ENCODE results near the gene BMPR2. TPM values are rescaled to one million over a fixed set of nuclear protein-coding genes. Genes with fewer than 3 reads are reported as not detected.
A peak's percentile ranks its signal among the peaks of the same experiment; 100 is the strongest.
"Not testable (repeated sequence)": the region's sequence is repeated elsewhere in the genome, so short reads cannot be mapped to it uniquely, and the experiment has no call there.

BMPR2 gene
- total and polyA plus RNA-seq, 2 experiments from 2014 or later: 12.5 to 42.2 TPM

DNA sequence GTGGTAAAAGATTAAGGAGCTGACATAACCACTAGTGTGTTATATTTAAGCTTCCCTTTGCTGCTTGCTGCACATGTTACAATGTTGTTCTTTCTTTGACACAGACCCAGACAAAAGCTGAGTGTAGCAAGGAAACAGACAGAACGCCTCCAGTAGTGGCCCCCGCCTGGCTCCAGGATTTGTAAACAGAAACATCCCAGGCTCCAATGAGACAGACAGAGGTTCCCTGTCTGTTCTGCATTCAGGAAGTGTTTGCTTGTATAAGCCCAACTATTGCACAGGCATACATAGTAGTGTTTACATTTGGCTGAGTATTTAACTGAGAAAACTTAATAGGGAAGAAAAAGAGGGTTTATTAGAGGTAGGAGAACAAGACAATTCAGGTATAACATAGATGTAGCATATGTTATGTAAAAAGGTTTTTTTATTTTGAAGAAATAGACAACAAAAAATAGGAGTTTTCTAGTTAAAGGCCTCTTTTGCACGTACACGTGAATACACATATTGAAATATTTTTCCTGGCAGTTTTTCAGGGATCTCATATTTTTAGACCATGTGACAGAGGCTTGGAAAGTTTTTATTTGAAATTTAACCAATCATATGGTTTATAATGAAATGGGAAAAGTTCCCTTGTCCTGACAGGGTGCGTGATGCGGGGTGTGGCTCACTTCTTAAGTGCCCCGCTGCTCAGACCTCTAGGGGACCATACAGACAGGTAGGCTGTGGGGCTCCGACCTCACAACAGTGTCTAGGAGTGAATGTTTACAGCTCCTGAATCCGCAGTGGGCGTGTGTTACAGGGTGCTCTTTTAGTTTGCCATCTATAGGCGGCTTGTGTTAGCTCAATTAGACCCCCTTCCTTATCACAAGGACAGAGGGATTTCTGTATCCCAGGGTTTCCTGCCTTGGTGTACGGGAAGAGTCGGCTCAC, 118.4 kb downstream of the BMPR2 start:
- TF ChIP-seq EZH2phosphoT487 (IDR thresholded peaks at IDR 0.05; ENCODE audit: low read depth, severe bottlenecking, unreplicated experiment) (no peak), EZH2 (IDR thresholded peaks at IDR 0.05; ENCODE audit: borderline replicate concordance) (no peak)
- TF ChIP-seq, protein P1, sequence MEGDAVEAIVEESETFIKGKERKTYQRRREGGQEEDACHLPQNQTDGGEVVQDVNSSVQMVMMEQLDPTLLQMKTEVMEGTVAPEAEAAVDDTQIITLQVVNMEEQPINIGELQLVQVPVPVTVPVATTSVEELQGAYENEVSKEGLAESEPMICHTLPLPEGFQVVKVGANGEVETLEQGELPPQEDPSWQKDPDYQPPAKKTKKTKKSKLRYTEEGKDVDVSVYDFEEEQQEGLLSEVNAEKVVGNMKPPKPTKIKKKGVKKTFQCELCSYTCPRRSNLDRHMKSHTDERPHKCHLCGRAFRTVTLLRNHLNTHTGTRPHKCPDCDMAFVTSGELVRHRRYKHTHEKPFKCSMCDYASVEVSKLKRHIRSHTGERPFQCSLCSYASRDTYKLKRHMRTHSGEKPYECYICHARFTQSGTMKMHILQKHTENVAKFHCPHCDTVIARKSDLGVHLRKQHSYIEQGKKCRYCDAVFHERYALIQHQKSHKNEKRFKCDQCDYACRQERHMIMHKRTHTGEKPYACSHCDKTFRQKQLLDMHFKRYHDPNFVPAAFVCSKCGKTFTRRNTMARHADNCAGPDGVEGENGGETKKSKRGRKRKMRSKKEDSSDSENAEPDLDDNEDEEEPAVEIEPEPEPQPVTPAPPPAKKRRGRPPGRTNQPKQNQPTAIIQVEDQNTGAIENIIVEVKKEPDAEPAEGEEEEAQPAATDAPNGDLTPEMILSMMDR (IDR thresholded peaks at IDR 0.05; ENCODE audit: poor library complexity): no peak
- no peaks in the 10 kb centered on the region for H3K36me3 ChIP-seq (replicated peaks; ENCODE audit: insufficient read depth, low read depth)
- H3K4me2 ChIP-seq: peak overlapping the region; percentile 42
- no peaks in the 10 kb centered on the region for H3K9me3 ChIP-seq (ENCODE audit: low read depth)
- 48% methylated on average over 13 of the region's 13 CpGs for WGBS (ENCODE audit: low lambda C conversion rate, missing lambda C conversion rate)
- peak overlapping the region; percentile 65 for H3K27ac ChIP-seq
- DNase-seq (ENCODE audit: low spot score): peak; percentile 82
- peaks cover 8% of the 10 kb centered on the region for H3K4me1 ChIP-seq (ENCODE audit: insufficient read depth)
- no peak overlapping the region for H3K4me3 ChIP-seq
- H3K9me2 ChIP-seq (replicated peaks; ENCODE audit: insufficient read depth): no peaks in the 10 kb centered on the region
- no peak overlapping the region for H2AFZ ChIP-seq
- no peaks in the 10 kb centered on the region for H3K27me3 ChIP-seq
- peaks cover 22% of the 10 kb centered on the region for H3K79me2 ChIP-seq
- H4K20me1 ChIP-seq (ENCODE audit: insufficient read depth, poor library complexity, severe bottlenecking): no peaks in the 10 kb centered on the region

DNA sequence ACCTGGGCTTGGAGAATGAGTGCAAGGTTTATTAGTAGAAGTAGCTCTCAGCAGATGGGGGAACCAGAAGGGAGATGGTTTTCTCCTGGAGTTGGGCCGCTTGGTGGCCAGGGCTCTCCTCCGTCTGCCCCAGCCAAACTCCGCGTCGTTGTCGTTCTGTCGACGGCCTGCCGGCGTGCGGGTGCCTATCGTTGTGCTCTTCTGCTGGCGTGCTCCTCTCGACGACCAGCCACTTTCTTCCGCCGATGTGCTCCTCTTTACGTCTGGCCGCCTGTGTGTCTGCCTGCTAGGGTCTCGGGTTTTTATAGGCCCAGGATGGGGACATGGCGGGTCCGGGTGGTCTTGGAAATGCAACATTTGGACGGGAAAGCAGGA, 119.1 kb downstream of the BMPR2 start:
- TF ChIP-seq EZH2phosphoT487 (IDR thresholded peaks at IDR 0.05; ENCODE audit: low read depth, severe bottlenecking, unreplicated experiment) (no peak), EZH2 (IDR thresholded peaks at IDR 0.05; ENCODE audit: borderline replicate concordance) (no peak)
- TF ChIP-seq, protein P1 (IDR thresholded peaks at IDR 0.05; ENCODE audit: poor library complexity): no peak
- Histone ChIP-seq H3K4me1 (ENCODE audit: insufficient read depth) (peaks cover 8% of the 10 kb centered on the region), H3K36me3 (replicated peaks; ENCODE audit: insufficient read depth, low read depth) (no peaks in the 10 kb centered on the region), H3K79me2 (peaks cover 22% of the 10 kb centered on the region), H3K4me3 (no peak overlapping the region), H3K27ac (peak overlapping the region; percentile 65), H4K20me1 (ENCODE audit: insufficient read depth, poor library complexity, severe bottlenecking) (no peaks in the 10 kb centered on the region), H3K4me2 (peak overlapping the region; percentile 42), H3K9me3 (ENCODE audit: low read depth) (no peaks in the 10 kb centered on the region), H3K27me3 (no peaks in the 10 kb centered on the region), H2AFZ (no peak overlapping the region), H3K9me2 (replicated peaks; ENCODE audit: insufficient read depth) (no peaks in the 10 kb centered on the region)
- no peak for DNase-seq (ENCODE audit: low spot score)
- 90% methylated on average over 23 of the region's 23 CpGs for WGBS (ENCODE audit: low lambda C conversion rate, missing lambda C conversion rate)

DNA sequence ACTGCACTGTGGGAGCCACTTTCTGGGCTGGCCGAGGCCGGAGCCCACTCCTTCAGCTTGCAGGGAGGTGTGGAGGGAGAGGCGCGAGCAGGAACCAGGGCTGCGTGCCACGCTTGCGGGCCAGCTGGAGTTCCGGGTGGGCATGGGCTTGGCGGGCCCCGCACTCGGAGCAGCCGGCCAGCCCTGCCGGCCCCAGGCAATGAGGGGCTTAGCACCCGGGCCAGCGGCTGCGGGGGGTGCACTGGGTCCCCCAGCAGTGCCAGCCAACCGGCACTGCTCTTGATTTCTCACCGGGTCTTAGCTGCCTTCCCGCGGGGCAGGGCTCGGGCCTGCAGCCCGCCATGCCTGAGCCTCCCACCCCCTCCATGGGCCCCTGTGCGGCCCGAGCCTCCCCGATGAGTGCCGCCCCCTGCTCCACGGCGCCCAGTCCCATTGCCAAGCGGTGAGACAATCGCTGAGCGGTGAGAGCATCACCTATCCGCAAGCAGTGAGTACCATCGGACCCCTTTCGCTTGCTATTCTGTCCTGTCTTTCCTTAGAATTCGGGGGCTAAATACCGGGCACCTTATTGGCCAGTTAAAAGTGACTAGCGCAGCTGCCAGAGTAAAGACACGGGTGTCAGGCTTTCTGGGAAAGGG, 120.8 kb downstream of the BMPR2 start:
- H3K27me3 ChIP-seq; H3K27ac ChIP-seq; DNase-seq (ENCODE audit: low spot score); H2AFZ ChIP-seq; H3K9me2 ChIP-seq (replicated peaks; ENCODE audit: insufficient read depth); H4K20me1 ChIP-seq (ENCODE audit: insufficient read depth, poor library complexity, severe bottlenecking); H3K4me1 ChIP-seq (ENCODE audit: insufficient read depth); H3K9me3 ChIP-seq (ENCODE audit: low read depth); H3K4me3 ChIP-seq; H3K4me2 ChIP-seq; H3K36me3 ChIP-seq (replicated peaks; ENCODE audit: insufficient read depth, low read depth): not testable (repeated sequence)
- WGBS (ENCODE audit: low lambda C conversion rate, missing lambda C conversion rate): 95% methylated on average over 33 of the region's 38 CpGs
- peaks cover 19% of the 10 kb centered on the region for H3K79me2 ChIP-seq

DNA sequence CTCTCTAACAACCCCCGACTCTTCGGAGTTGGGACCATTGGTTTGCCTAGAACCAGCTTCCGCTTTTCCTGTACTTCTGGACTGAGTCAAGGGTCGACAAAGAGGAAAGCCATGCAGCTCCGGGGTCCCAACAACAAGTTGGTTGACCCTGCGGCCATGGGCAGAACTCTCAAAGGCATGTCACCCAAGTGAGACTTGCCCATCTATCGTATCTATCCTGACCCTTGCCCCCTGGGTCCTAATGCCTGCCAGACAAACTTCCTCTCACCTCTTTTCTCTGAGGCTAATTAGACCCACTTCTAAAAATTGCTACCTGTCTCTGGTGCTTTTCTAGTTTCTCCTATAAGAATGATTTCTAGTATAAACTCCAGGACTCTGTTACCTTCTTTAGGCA, 121.3 kb downstream of the BMPR2 start:
- not testable (repeated sequence) for H2AFZ ChIP-seq; DNase-seq (ENCODE audit: low spot score); H3K9me3 ChIP-seq (ENCODE audit: low read depth); H4K20me1 ChIP-seq (ENCODE audit: insufficient read depth, poor library complexity, severe bottlenecking); H3K4me2 ChIP-seq; H3K9me2 ChIP-seq (replicated peaks; ENCODE audit: insufficient read depth); H3K36me3 ChIP-seq (replicated peaks; ENCODE audit: insufficient read depth, low read depth); H3K4me3 ChIP-seq; H3K27ac ChIP-seq; H3K27me3 ChIP-seq; H3K4me1 ChIP-seq (ENCODE audit: insufficient read depth)
- peaks cover 16% of the 10 kb centered on the region for H3K79me2 ChIP-seq
- 81% methylated on average over 7 of the region's 7 CpGs for WGBS (ENCODE audit: low lambda C conversion rate, missing lambda C conversion rate)

DNA sequence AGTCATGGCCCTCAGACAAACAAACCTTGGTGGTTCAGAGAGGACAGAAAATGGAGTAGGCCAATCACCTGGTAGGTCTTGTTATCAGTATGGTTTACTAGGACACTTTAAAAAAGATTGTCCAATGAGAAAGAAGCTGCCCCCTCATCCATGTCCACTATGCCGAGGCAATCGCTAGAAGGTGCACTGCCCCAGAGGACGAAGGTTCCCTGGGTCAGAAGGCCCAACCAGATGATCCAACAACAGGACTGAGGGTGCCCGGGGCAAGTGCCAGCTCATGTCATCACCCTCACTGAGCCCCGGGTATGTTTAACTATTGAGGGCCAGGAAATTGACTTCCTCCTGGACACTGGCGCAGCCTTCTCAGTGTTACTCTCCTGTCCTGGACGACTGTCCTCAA, 123.7 kb downstream of the BMPR2 start:
- H3K9me2 ChIP-seq (replicated peaks; ENCODE audit: insufficient read depth); H3K4me1 ChIP-seq (ENCODE audit: insufficient read depth); H3K27ac ChIP-seq; H3K36me3 ChIP-seq (replicated peaks; ENCODE audit: insufficient read depth, low read depth); H2AFZ ChIP-seq; H3K4me3 ChIP-seq; H3K9me3 ChIP-seq (ENCODE audit: low read depth); H3K4me2 ChIP-seq; DNase-seq (ENCODE audit: low spot score); H3K27me3 ChIP-seq; H4K20me1 ChIP-seq (ENCODE audit: insufficient read depth, poor library complexity, severe bottlenecking): not testable (repeated sequence)
- WGBS (ENCODE audit: low lambda C conversion rate, missing lambda C conversion rate): 100% methylated on average over 7 of the region's 7 CpGs
- peaks cover 12% of the 10 kb centered on the region for H3K79me2 ChIP-seq

DNA sequence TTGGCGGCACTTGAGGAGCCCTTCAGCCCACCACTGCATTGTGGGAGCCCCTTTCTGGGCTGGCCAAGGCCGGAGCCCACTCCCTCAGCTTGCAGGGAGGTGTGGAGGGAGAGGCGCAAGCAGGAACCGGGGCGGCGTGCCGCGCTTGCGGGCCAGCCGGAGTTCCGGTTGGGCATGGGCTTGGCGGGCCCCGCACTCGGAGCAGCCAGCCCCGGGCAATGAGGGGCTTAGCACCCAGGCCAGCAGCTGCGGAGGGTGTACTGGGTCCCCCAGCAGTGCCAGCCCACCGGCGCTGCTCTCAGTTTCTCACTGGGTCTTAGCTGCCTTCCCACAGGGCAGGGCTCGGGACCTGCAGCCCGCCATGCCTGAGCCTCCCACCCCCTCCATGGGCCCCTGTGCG, 127.1 kb downstream of the BMPR2 start:
- 99% methylated on average over 14 of the region's 21 CpGs for WGBS (ENCODE audit: low lambda C conversion rate, missing lambda C conversion rate)
- not testable (repeated sequence) for H3K9me2 ChIP-seq (replicated peaks; ENCODE audit: insufficient read depth); H3K79me2 ChIP-seq; H3K27ac ChIP-seq; H3K36me3 ChIP-seq (replicated peaks; ENCODE audit: insufficient read depth, low read depth); H3K4me1 ChIP-seq (ENCODE audit: insufficient read depth); H2AFZ ChIP-seq; H3K27me3 ChIP-seq; DNase-seq (ENCODE audit: low spot score); H3K9me3 ChIP-seq (ENCODE audit: low read depth); H3K4me2 ChIP-seq; H4K20me1 ChIP-seq (ENCODE audit: insufficient read depth, poor library complexity, severe bottlenecking); H3K4me3 ChIP-seq

Data from hepatocyte (in vitro differentiated cells).